CMK (cell line): ENCODE measurements around the gene MRFAP1.

ENCODE experiments used
- DNase-seq: peaks from one replicate; pipeline ENCODE4 v3.0.0-alpha.2; 2010; ENCODE audit warnings: low read depth

MRFAP1 gene

GRCh38 chr4:6640292-6641163 is at the start of gene MRFAP1:
TSS of gene MRFAP1 (plus strand) at chr4:6640685. CDS start at chr4:6640863, 178 bp downstream.
- DNase-seq = peak; percentile 93

- DNase-seq = no peak
Observed at GRCh38 chr4:6591313-6591712, 49.2 kb upstream of the MRFAP1 start.

GRCh38 chr4:6591781-6592180 is 48.7 kb upstream of the MRFAP1 start:
- DNase-seq = no peak

- DNase-seq = no peak
Observed at GRCh38 chr4:6592804-6593563, 47.5 kb upstream of the MRFAP1 start.

- DNase-seq = no peak
Observed at GRCh38 chr4:6594341-6594740, 46.1 kb upstream of the MRFAP1 start.

- no peak for DNase-seq
Observed at GRCh38 chr4:6594826-6595355, 45.6 kb upstream of the MRFAP1 start.

GRCh38 chr4:6595897-6596537 is 44.5 kb upstream of the MRFAP1 start:
- no peak for DNase-seq

GRCh38 chr4:6596948-6597347 is 43.5 kb upstream of the MRFAP1 start:
- DNase-seq = no peak

- no peak for DNase-seq
Observed at GRCh38 chr4:6598127-6598526, 42.4 kb upstream of the MRFAP1 start.

- no peak for DNase-seq
Observed at GRCh38 chr4:6598641-6599040, 41.8 kb upstream of the MRFAP1 start.

- DNase-seq = no peak
Observed at GRCh38 chr4:6601661-6602250, 38.7 kb upstream of the MRFAP1 start.

- no peak for DNase-seq
Observed at GRCh38 chr4:6602289-6602688, 38.2 kb upstream of the MRFAP1 start.

- DNase-seq = no peak
Observed at GRCh38 chr4:6603128-6603527, 37.4 kb upstream of the MRFAP1 start.

GRCh38 chr4:6605114-6605513 is 35.4 kb upstream of the MRFAP1 start:
- no peak for DNase-seq

GRCh38 chr4:6605605-6606004 is 34.9 kb upstream of the MRFAP1 start:
- no peak for DNase-seq

GRCh38 chr4:6606465-6607235 is 33.8 kb upstream of the MRFAP1 start:
- no peak for DNase-seq

GRCh38 chr4:6607368-6608055 is 33.0 kb upstream of the MRFAP1 start:
- DNase-seq = no peak

- DNase-seq = no peak
Observed at GRCh38 chr4:6608758-6609414, 31.6 kb upstream of the MRFAP1 start.

- no peak for DNase-seq
Observed at GRCh38 chr4:6609415-6610079, 30.9 kb upstream of the MRFAP1 start.
